ENCODE results near the gene NHP2.

Gene NHP2

GRCh38 chr5:178103612-178104011 is 50.1 kb downstream of the NHP2 start:
- peaks cover 0 to 14% of the 10 kb centered on the region in 2 donors for H3K27me3 ChIP-seq
- peaks cover 0 to 11% (median 0%) of the 10 kb centered on the region in 4 donors for H3K4me1 ChIP-seq
- no peak for TF ChIP-seq CTCF (IDR thresholded peaks at IDR 0.05)
- H3K4me3 ChIP-seq: no peak overlapping the region
- no peaks in the 10 kb centered on the region for H3K36me3 ChIP-seq
- DNase-seq: no peak
- intact Hi-C loops (cut with DNase I; ENCODE audit: low total_unique reads): no loop called here
- no peak overlapping the region for H3K27ac ChIP-seq
- H3K9me3 ChIP-seq: no peaks in the 10 kb centered on the region
